ENCODE data around the gene XYLT1. TPM values are rescaled to one million over a fixed set of nuclear protein-coding genes. Genes with fewer than 3 reads are reported as not detected.

XYLT1 gene
- total and polyA plus RNA-seq, 9 of the 15 experiments (the other 6 are each of a cell fraction or from before 2014, with no cell fraction given): 0.03 to 0.09 (median 0.08) TPM; not detected in 6

GRCh38 chr16:17278988-17279387, 191.8 kb downstream of the XYLT1 start:
- Histone ChIP-seq H3K9ac (ENCODE audit: insufficient read depth in 1 of 2, low read depth in 2 of 2, low read length in 2 of 2) (no peak overlapping the region), H3K27ac (ENCODE audit: extremely low read depth, low read depth, low read length) (no peak overlapping the region), H3K27me3 (ENCODE audit: control insufficient read depth in 2 of 2, insufficient read depth in 2 of 2, low read length in 2 of 2) (peaks cover 11 to 47% of the 10 kb centered on the region in 2 experiments; a peak in 3 of 5 replicates), H3K36me3 (ENCODE audit: control insufficient read depth, insufficient read depth, low read length) (no peaks in the 10 kb centered on the region), H4K20me1 (replicated peaks; ENCODE audit: control insufficient read depth, insufficient read depth, low read length) (peaks cover 5% of the 10 kb centered on the region; the same call in 1 of the 2 replicates), H3K9me1 (ENCODE audit: control insufficient read depth, insufficient read depth, low read length) (no peaks in the 10 kb centered on the region), H3K4me3 (no peak overlapping the region), H3K79me2 (ENCODE audit: control insufficient read depth, insufficient read depth, low read length) (no peaks in the 10 kb centered on the region), H3K4me1 (replicated peaks in 1 of 2; ENCODE audit: control insufficient read depth in 2 of 2, insufficient read depth in 2 of 2, low read length in 2 of 2) (no peaks in the 10 kb centered on the region), H3K4me2 (ENCODE audit: insufficient read depth, low read length) (no peak overlapping the region), H3K9me3 (replicated peaks; ENCODE audit: control insufficient read depth, insufficient read depth, low read depth, low read length) (no peaks in the 10 kb centered on the region), H2AFZ (ENCODE audit: low read depth, low read length) (no peak overlapping the region)
- FAIRE-seq (no peak), ATAC-seq (no peak), DNase-seq (ENCODE audit: extremely low read depth in 1 of 4, low spot score in 3 of 4) (no peak)
- intact Hi-C loops (cut with micrococcal nuclease) (no loop called here), in situ Hi-C loops (cut with MboI) (no loop called here)
- POLR2A ChIA-PET: interaction anchor here (0.6 to 1.2 kb wide), 4 partner anchors 9 to 1615 kb away, joined by 3 to 4 read pairs (median 3); no protein-coding TSS in a partner anchor
- WGBS (ENCODE audit: insufficient coverage, low coverage, missing lambda C conversion rate): 3% methylated on average over 5 of the region's 5 CpGs
- BruUV-seq (replicated peaks): no TSS peak
- CTCF ChIA-PET (ENCODE audit: low intra/inter-chr PET ratio): no interaction called here
- TF ChIP-seq FUS (optimal IDR thresholded peaks at IDR 0.05; ENCODE audit: low read depth, low read length): no peak
- TF ChIP-seq ZNF584 (CRISPR knock-in tag; IDR thresholded peaks at IDR 0.05; ENCODE audit: low read depth): no peak
- TF ChIP-seq LEF1 (IDR thresholded peaks at IDR 0.05): no peak
- no peak for TF ChIP-seq MLX (CRISPR knock-in tag; conservative IDR thresholded peaks at IDR 0.05)
- TF ChIP-seq ZNF398 (CRISPR knock-in tag; IDR thresholded peaks at IDR 0.05): no peak
- no peak for TF ChIP-seq ZNF707 (CRISPR knock-in tag; conservative IDR thresholded peaks at IDR 0.05)
- TF ChIP-seq ILK (tag; IDR thresholded peaks at IDR 0.05; ENCODE audit: borderline replicate concordance, low read depth): no peak
- TF ChIP-seq TRIM25 (IDR thresholded peaks at IDR 0.05; ENCODE audit: borderline replicate concordance): no peak
- TF ChIP-seq RBM39 (optimal IDR thresholded peaks at IDR 0.05; ENCODE audit: low read depth, low read length): no peak
- no peak for TF ChIP-seq FOXP4 (CRISPR knock-in tag; IDR thresholded peaks at IDR 0.05; ENCODE audit: borderline replicate concordance)
- no peak for TF ChIP-seq ELK1 (CRISPR knock-in tag; IDR thresholded peaks at IDR 0.05)
- TF ChIP-seq TRIM28 (IDR thresholded peaks at IDR 0.05): no peak
- TF ChIP-seq NR4A1 (CRISPR knock-in tag; IDR thresholded peaks at IDR 0.05): no peak
- no peak for TF ChIP-seq NR4A1 (tag; IDR thresholded peaks at IDR 0.05)
- no peak for TF ChIP-seq PML (IDR thresholded peaks at IDR 0.05; ENCODE audit: low read length)
- TF ChIP-seq SPI1 (IDR thresholded peaks at IDR 0.05; ENCODE audit: borderline replicate concordance, low read depth, low read length): no peak

All from K562 (cell line).